SK-N-SH (cell line): Measurements from ENCODE around the gene CNGA1. TPM values are rescaled to one million over a fixed set of nuclear protein-coding genes. Genes with fewer than 3 reads are reported as not detected.

ENCODE experiments used
- CTCF ChIA-PET: fragments of 300-600, 350-600 bp; formaldehyde crosslinking; extraction: SDS; loops from one replicate; lab custom pipeline; 2021; lab: Yijun Ruan, JAX
- POLR2A ChIA-PET: fragments of 350-600 bp; sonication (Branson Sonifier 250); formaldehyde crosslinking; extraction: SDS; loops from one replicate; lab custom pipeline; 2020; ENCODE audit warnings: antibody characterized with exemption, inconsistent platforms; lab: Yijun Ruan, JAX
- DNase-seq: peaks from one replicate; pipeline ENCODE4 v3.0.0; 2012
- H2AFZ ChIP-seq: fragments of 200-600 bp; sonication (generic); 2 replicates; pipeline ENCODE4 v1.8.1; 2016; ENCODE audit warnings: antibody characterized with exemption, mild to moderate bottlenecking, low read depth
- H3F3A ChIP-seq: fragments of 200-600 bp; sonication (generic); replicated peaks from 2 replicates; pipeline ENCODE3; 2016; ENCODE audit warnings: antibody characterized with exemption, mild to moderate bottlenecking; ENCODE audit not compliant: insufficient read depth
- H3K27ac ChIP-seq, 2 experiments: fragments of 200-500 bp in 1 of 2; fragments of 200-600 bp in 1 of 2; sonication (Bioruptor generic) in 1 of 2; sonication (generic), shearing (Covaris generic) in 1 of 2; 2 replicates each; pipeline versions ENCODE4 v1.5.1 to v1.6.1; 2014 to 2016; ENCODE audit warnings: low read depth in 2 of 2, inconsistent platforms in 1 of 2, low read length in 1 of 2, mild to moderate bottlenecking in 1 of 2, mixed read lengths in 1 of 2
- H3K27me3 ChIP-seq: fragments of 200-600 bp; sonication (generic), shearing (Covaris generic); 2 replicates; pipeline ENCODE4 v1.6.1; 2016; ENCODE audit warnings: mixed run types; ENCODE audit not compliant: insufficient read depth
- H3K36me3 ChIP-seq, 2 experiments: fragments of 200-500 bp in 1 of 2; fragments of 200-600 bp in 1 of 2; sonication (Bioruptor generic) in 1 of 2; sonication (generic) in 1 of 2; replicated peaks in 1 of 2; 2 replicates each; pipeline versions ENCODE3 to v1.5.1; 2014 to 2016; ENCODE audit warnings: low read length in 1 of 2, mild to moderate bottlenecking in 1 of 2; ENCODE audit not compliant: insufficient read depth in 2 of 2, control insufficient read depth in 1 of 2
- H3K4me1 ChIP-seq, 2 experiments: fragments of 200-500 bp in 1 of 2; fragments of 200-600 bp in 1 of 2; sonication (Bioruptor generic) in 1 of 2; sonication (generic), shearing (Covaris generic) in 1 of 2; 2 replicates each; pipeline versions ENCODE4 v1.5.1 to v1.6.1; 2014 to 2016; ENCODE audit warnings: low read depth in 1 of 2, low read length in 1 of 2, mixed run types in 1 of 2; ENCODE audit not compliant: insufficient read depth in 2 of 2, control insufficient read depth in 1 of 2
- H3K4me2 ChIP-seq: fragments of 200-600 bp; sonication (generic), shearing (Covaris generic); 2 replicates; pipeline ENCODE4 v1.6.1; 2017; ENCODE audit warnings: mixed run types
- H3K4me3 ChIP-seq, 2 experiments: fragments of 200-500 bp in 1 of 2; fragments of 200-600 bp in 1 of 2; sonication (Bioruptor generic) in 1 of 2; sonication (generic), shearing (Covaris generic) in 1 of 2; 2 replicates each; pipeline versions ENCODE4 v1.5.1 to v1.8.1; 2014 to 2016; ENCODE audit warnings: low read depth in 2 of 2, inconsistent platforms in 1 of 2, low read length in 1 of 2, mild to moderate bottlenecking in 1 of 2, mixed read lengths in 1 of 2, moderate library complexity in 1 of 2
- H3K79me2 ChIP-seq: fragments of 200-600 bp; sonication (generic); 2 replicates; pipeline ENCODE4 v1.8.1; 2017; ENCODE audit warnings: mild to moderate bottlenecking; ENCODE audit not compliant: insufficient read depth
- H3K9ac ChIP-seq: fragments of 200-600 bp; sonication (generic); 2 replicates; pipeline ENCODE4 v1.6.1; 2017; ENCODE audit warnings: mixed run types
- H3K9me2 ChIP-seq: fragments of 200-600 bp; sonication (generic); 2 replicates; pipeline ENCODE4 v1.6.1; 2017; ENCODE audit warnings: mixed run types
- H3K9me3 ChIP-seq: fragments of 200-600 bp; sonication (generic); 2 replicates; pipeline ENCODE4 v1.6.1; 2017; ENCODE audit warnings: mixed run types, mild to moderate bottlenecking, moderate library complexity
- H4K20me1 ChIP-seq: fragments of 200-600 bp; sonication (generic); 2 replicates; pipeline ENCODE4 v1.6.1; 2017; ENCODE audit warnings: mild to moderate bottlenecking, mixed run types; ENCODE audit not compliant: insufficient read depth
- ELF1 ChIP-seq: IDR thresholded peaks from 2 replicates; pipeline ENCODE4 v1.4.0; 2012
- EP300 ChIP-seq, 2 experiments: IDR thresholded peaks; 2 replicates each; pipeline versions ENCODE4 v1.4.0 to v1.6.1; 2012; ENCODE audit warnings: borderline replicate concordance in 1 of 2, low read depth in 1 of 2, low read length in 1 of 2
- EZH2phosphoT487 ChIP-seq: fragments of 200-600 bp; sonication (generic); IDR thresholded peaks from 2 replicates; pipeline ENCODE4 v1.6.1; 2017; ENCODE audit warnings: low read depth, mixed run types, mild to moderate bottlenecking, antibody characterized with exemption, moderate library complexity, borderline replicate concordance
- FOSL2 ChIP-seq: IDR thresholded peaks from 2 replicates; pipeline ENCODE4 v1.4.0; 2012; ENCODE audit warnings: low read depth, mild to moderate bottlenecking, moderate library complexity, borderline replicate concordance
- FOXM1 ChIP-seq: IDR thresholded peaks from 2 replicates; pipeline ENCODE4 v1.4.0; 2012; ENCODE audit warnings: low read depth, mild to moderate bottlenecking
- IRF3 ChIP-seq: fragments of 150-350 bp; IDR thresholded peaks from 2 replicates; pipeline ENCODE4 v1.6.1; 2016; ENCODE audit warnings: mild to moderate bottlenecking, low read depth, low read length
- JUND ChIP-seq: IDR thresholded peaks from 2 replicates; pipeline ENCODE4 v1.4.0; 2012
- MAX ChIP-seq: IDR thresholded peaks from 2 replicates; pipeline ENCODE4 v1.4.0; 2012; ENCODE audit warnings: low read depth
- MEF2A ChIP-seq: IDR thresholded peaks from 2 replicates; pipeline ENCODE4 v1.4.0; 2012; ENCODE audit warnings: low read depth, borderline replicate concordance
- MXI1 ChIP-seq: IDR thresholded peaks from 2 replicates; pipeline ENCODE4 v1.6.1; 2012; ENCODE audit warnings: mild to moderate bottlenecking, low read depth, low read length, improper control_type of control experiment
- NFIC ChIP-seq: IDR thresholded peaks from 2 replicates; pipeline ENCODE4 v1.4.0; 2012; ENCODE audit warnings: borderline replicate concordance
- NRF1 ChIP-seq: IDR thresholded peaks from 2 replicates; pipeline ENCODE4 v1.6.1; 2012; ENCODE audit warnings: low read depth, mild to moderate bottlenecking, low read length
- PBX3 ChIP-seq: IDR thresholded peaks from 2 replicates; pipeline ENCODE4; 2012
- POLR2AphosphoS5 ChIP-seq: IDR thresholded peaks from 2 replicates; pipeline ENCODE4 v1.6.1; 2012; ENCODE audit warnings: low read depth, low read length
- REST ChIP-seq: IDR thresholded peaks from 2 replicates; pipeline ENCODE4 v1.6.1; 2012; ENCODE audit warnings: mild to moderate bottlenecking, low read depth, low read length, moderate library complexity
- RXRA ChIP-seq: IDR thresholded peaks from 2 replicates; pipeline ENCODE4 v1.4.0; 2012; ENCODE audit warnings: low read depth, mild to moderate bottlenecking, borderline replicate concordance
- SIN3A ChIP-seq: IDR thresholded peaks from 2 replicates; pipeline ENCODE4 v1.6.1; 2012; ENCODE audit warnings: low read depth, mild to moderate bottlenecking, low read length, moderate library complexity, borderline replicate concordance
- SMC3 ChIP-seq: IDR thresholded peaks from 2 replicates; pipeline ENCODE4 v1.6.1; 2012; ENCODE audit warnings: low read depth, low read length, improper control_type of control experiment
- TAF1 ChIP-seq: IDR thresholded peaks from 2 replicates; pipeline ENCODE4 v1.6.1; 2012; ENCODE audit warnings: low read depth, mild to moderate bottlenecking, low read length, moderate library complexity, borderline replicate concordance
- USF2 ChIP-seq: fragments of 150-350 bp; IDR thresholded peaks from 2 replicates; pipeline ENCODE4 v1.6.1; 2017; ENCODE audit warnings: antibody characterized with exemption, low read length, low read depth, borderline replicate concordance
- WGBS: methylation state at CpG from one replicate; pipeline ENCODE4 v1.1.6; 2017; ENCODE audit warnings: low lambda C conversion rate; 5-methylcytosine and 5-hydroxymethylcytosine counted together
- polyA plus RNA-seq, 3 experiments: library from polyadenylated mRNA; depleted of rRNA; stranded (reverse); fragments of >200 nt; gene quantifications; 2 replicates each; pipeline ENCODE4 v1.2.3, GENCODE V29; 2012

CNGA1 gene
- polyA plus RNA-seq, 1 of the 3 experiments (the other 2 are of a cell fraction), result 0.23 TPM

GRCh38 chr4:48049483-48049882, 33.0 kb upstream of the CNGA1 start:
- CTCF ChIA-PET, result interaction anchor here (0.8 to 3.1 kb wide), 4 partner anchors 8 to 37 kb away, joined by 3 to 11 read pairs (median 4); no protein-coding TSS in a partner anchor
- no peak for TF ChIP-seq MAX
- TF ChIP-seq USF2, result no peak
- TF ChIP-seq MEF2A, result no peak
- TF ChIP-seq NFIC, result no peak
- no peak for TF ChIP-seq POLR2AphosphoS5
- TF ChIP-seq SMC3, result no peak
- no peak for TF ChIP-seq ELF1
- no peak for TF ChIP-seq NRF1
- no peak for TF ChIP-seq RXRA
- TF ChIP-seq JUND, result no peak
- TF ChIP-seq EZH2phosphoT487, result no peak
- no peak for TF ChIP-seq SIN3A
- no peak for TF ChIP-seq EP300 (IDR thresholded peaks at IDR 0.05; ENCODE audit: borderline replicate concordance in 1 of 2, low read depth in 1 of 2, low read length in 1 of 2)
- no peak for TF ChIP-seq TAF1
- TF ChIP-seq FOSL2, result no peak
- no peak for TF ChIP-seq MXI1
- TF ChIP-seq IRF3, result no peak
- no peak for TF ChIP-seq FOXM1
- no peak for TF ChIP-seq PBX3
- TF ChIP-seq REST, result no peak
- Histone ChIP-seq H2AFZ (no peak overlapping the region), H4K20me1 (no peaks in the 10 kb centered on the region), H3K27me3 (no peaks in the 10 kb centered on the region), H3K9me2 (no peaks in the 10 kb centered on the region), H3K4me2 (no peak overlapping the region), H3K79me2 (no peaks in the 10 kb centered on the region), H3F3A (no peaks in the 10 kb centered on the region), H3K27ac (no peak overlapping the region), H3K4me3 (no peak overlapping the region), H3K9me3 (no peaks in the 10 kb centered on the region), H3K9ac (no peak overlapping the region), H3K36me3 (no peaks in the 10 kb centered on the region), H3K4me1 (peaks cover 0 to 8% of the 10 kb centered on the region in 2 experiments; a peak in 1 of 4 replicates)
- no peak for DNase-seq
- POLR2A ChIA-PET, result no interaction called here
- 70% methylated on average over 8 of the region's 8 CpGs for WGBS
